Spleen (tissue), 11 donors: ENCODE data around the gene MGA. TPM values are rescaled to one million over a fixed set of nuclear protein-coding genes. Genes with fewer than 3 reads are reported as not detected.

ENCODE experiments used
- DNase-seq: peaks from one replicate; pipeline ENCODE4 v3.0.0-alpha.2; 2020
- H3K27ac ChIP-seq, 8 donors: fragments of 200-600 bp; sonication (generic) in 7 of 8; 1 replicate in 4 of 8; 2 replicates in 4 of 8; pipeline versions ENCODE4 v1.5.0 to v1.8.0; 2016 to 2021; ENCODE audit warnings: inconsistent platforms in 4 of 8, mild to moderate bottlenecking in 4 of 8, moderate library complexity in 1 of 8
- H3K27me3 ChIP-seq, 7 donors: fragments of 200-600 bp; sonication (generic) in 6 of 7; replicated peaks in 1 of 7; 1 replicate in 4 of 7; 2 replicates in 3 of 7; pipeline versions ENCODE4 v1.5.0 to v1.8.0; 2016 to 2021; ENCODE audit warnings: inconsistent platforms in 3 of 7, mild to moderate bottlenecking in 1 of 7
- H3K36me3 ChIP-seq, 6 donors: fragments of 200-600 bp; sonication (generic) in 5 of 6; 1 replicate in 4 of 6; 2 replicates in 2 of 6; pipeline versions ENCODE4 v1.5.0 to v1.8.0; 2016 to 2021; ENCODE audit warnings: inconsistent platforms in 2 of 6
- H3K4me1 ChIP-seq, 6 donors: fragments of 200-600 bp; sonication (generic) in 5 of 6; 1 replicate in 3 of 6; 2 replicates in 3 of 6; pipeline versions ENCODE4 v1.5.0 to v1.8.0; 2016 to 2021; ENCODE audit warnings: inconsistent platforms in 3 of 6
- H3K4me3 ChIP-seq, 8 donors: fragments of 200-600 bp; sonication (generic) in 7 of 8; 1 replicate in 4 of 8; 2 replicates in 4 of 8; pipeline versions ENCODE4 v1.5.0 to v1.8.0; 2016 to 2021; ENCODE audit warnings: inconsistent platforms in 4 of 8, mild to moderate bottlenecking in 4 of 8, moderate library complexity in 2 of 8
- H3K9me3 ChIP-seq, 8 donors: fragments of 200-600 bp; sonication (generic) in 7 of 8; 1 replicate in 4 of 8; 2 replicates in 4 of 8; pipeline versions ENCODE4 v1.5.0 to v1.8.0; 2016 to 2021; ENCODE audit warnings: inconsistent platforms in 4 of 8
- CTCF ChIP-seq, 11 experiments: fragments of 200-600 bp in 7 of 11; fragments of 450-650 bp in 4 of 11; sonication (generic) in 4 of 11; IDR thresholded peaks in 8 of 11; conservative IDR thresholded peaks in 3 of 11; 1 replicate in 7 of 11; 2 replicates in 4 of 11; pipeline versions ENCODE4 v1.4.0 to v1.8.0; 2016 to 2021; ENCODE audit warnings: antibody characterized with exemption in 11 of 11, inconsistent platforms in 4 of 11, mild to moderate bottlenecking in 1 of 11
- POLR2A ChIP-seq, 3 donors: fragments of 450-650 bp; IDR thresholded peaks; one replicate each; pipeline ENCODE4 v1.5.1; 2017; ENCODE audit warnings: antibody characterized with exemption in 3 of 3, mild to moderate bottlenecking in 1 of 3
- POLR2AphosphoS5 ChIP-seq, 3 donors: sonication (generic); formaldehyde crosslinking; IDR thresholded peaks; one replicate each; pipeline ENCODE4 v1.5.1; 2017; ENCODE audit warnings: antibody characterized with exemption in 3 of 3
- WGBS, 5 donors: extraction: QIAGEN DNeasy Blood & Tissue Kit in 3 of 5; methylation state at CpG; one replicate each; pipeline versions ENCODE4 v1.1.5 to v1.1.7; 2013 to 2018; 5-methylcytosine and 5-hydroxymethylcytosine counted together
- intact Hi-C: fragments of 100-400 bp; cut with DNase I; formaldehyde crosslinking; loops from one replicate; pipeline ENCODE4 v1.15.0; 2023; ENCODE audit warnings: low total_unique reads
- polyA plus RNA-seq, 3 donors: library from polyadenylated mRNA; stranded (reverse); fragments of 200-250 nt; gene quantifications; one replicate each; pipeline ENCODE4 v1.2.1, GENCODE V29; 2013
- total RNA-seq, 7 donors: library from RNA; depleted of rRNA in 3 of 7; stranded (reverse); fragments of >200 nt in 3 of 7; fragmentation: NEBNext Ultra II Directional in 4 of 7; extraction: Animal tissue kit (Norgen Biotek cat#: 25700) in 4 of 7; gene quantifications; one replicate each; pipeline versions ENCODE4 v1.1.0 to v1.2.1, GENCODE V29; 2016 to 2021
- donor health status: healthy with polysubstance abuse.
- donor health status: DM: no; HTN: no; CAD: no; lungs with moderate emphysema.
- donor health status: DM: no; HTN: no; CAD: no.
- donor health status: Bipolar disorder and iron deficiency.
- donor health status: healthy.
- donor health status: DM: no; HTN: no; CAD: no.
- donor health status: DM: yes; HTN: yes; CAD: no.

The MGA gene
- total and polyA plus RNA-seq, 10 donors = 2.7 to 67.7 (median 51.7) TPM

GRCh38 chr15:41690636-41691035, 30.4 kb downstream of the MGA start:
- peaks cover 3 to 75% (median 51%) of the 10 kb centered on the region in 6 donors for H3K4me1 ChIP-seq
- 32 to 64% (median 47%) methylated on average over 1 of the region's 1 CpG for WGBS, 5 donors
- TF ChIP-seq POLR2AphosphoS5 (IDR thresholded peaks at IDR 0.05) (no peak), POLR2A (IDR thresholded peaks at IDR 0.05) (no peak), CTCF (IDR thresholded peaks at IDR 0.05 in 8 of 11, conservative IDR thresholded peaks at IDR 0.05 in 3 of 11) (no peak)
- no peak for DNase-seq
- no peaks in the 10 kb centered on the region for H3K36me3 ChIP-seq
- H3K4me3 ChIP-seq = no peak overlapping the region
- no peaks in the 10 kb centered on the region for H3K9me3 ChIP-seq
- no peaks in the 10 kb centered on the region for H3K27me3 ChIP-seq
- H3K27ac ChIP-seq = no peak overlapping the region
- intact Hi-C loops = no loop called here

GRCh38 chr15:41691471-41691870, 31.3 kb downstream of the MGA start:
- TF ChIP-seq CTCF (IDR thresholded peaks at IDR 0.05 in 8 of 11, conservative IDR thresholded peaks at IDR 0.05 in 3 of 11) = no peak
- TF ChIP-seq POLR2AphosphoS5 (IDR thresholded peaks at IDR 0.05) = no peak
- no peak for TF ChIP-seq POLR2A (IDR thresholded peaks at IDR 0.05)
- Histone ChIP-seq H3K4me1 (peaks cover 7 to 83% (median 60%) of the 10 kb centered on the region in 6 donors), H3K9me3 (no peaks in the 10 kb centered on the region), H3K4me3 (no peak overlapping the region), H3K27me3 (no peaks in the 10 kb centered on the region), H3K27ac (peak overlapping the region in 3 of 8 donors; percentile 11 to 36 (median 19)), H3K36me3 (peaks cover 0 to 3% (median 0%) of the 10 kb centered on the region in 6 donors)
- intact Hi-C loops = no loop called here
- DNase-seq = no peak
- WGBS, 5 donors = 65 to 79% (median 72%) methylated on average over 2 of the region's 2 CpGs

DNA sequence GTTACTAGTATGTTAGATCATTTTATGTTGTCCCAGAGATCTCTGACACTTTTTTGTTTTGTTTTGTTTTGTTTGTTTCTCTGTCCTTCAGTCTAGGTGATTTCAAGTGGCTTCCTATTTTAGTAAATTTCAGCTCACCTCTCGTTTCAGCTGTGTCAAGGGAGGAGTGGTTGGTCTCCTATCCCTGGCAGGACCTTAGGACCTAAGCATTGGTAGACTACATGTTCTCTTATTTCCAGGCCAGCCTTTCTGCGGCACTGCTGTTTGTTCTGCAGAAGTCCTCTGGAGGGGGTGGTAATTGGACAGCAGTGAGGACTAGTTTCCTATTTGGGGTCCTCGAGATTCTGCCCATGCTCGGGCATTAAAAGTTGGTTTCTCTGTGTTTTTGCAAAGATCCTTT, 31.8 kb downstream of the MGA start:
- intact Hi-C loops = no loop called here
- WGBS, 5 donors = 56 to 77% (median 69%) methylated on average over 4 of the region's 4 CpGs

DNA sequence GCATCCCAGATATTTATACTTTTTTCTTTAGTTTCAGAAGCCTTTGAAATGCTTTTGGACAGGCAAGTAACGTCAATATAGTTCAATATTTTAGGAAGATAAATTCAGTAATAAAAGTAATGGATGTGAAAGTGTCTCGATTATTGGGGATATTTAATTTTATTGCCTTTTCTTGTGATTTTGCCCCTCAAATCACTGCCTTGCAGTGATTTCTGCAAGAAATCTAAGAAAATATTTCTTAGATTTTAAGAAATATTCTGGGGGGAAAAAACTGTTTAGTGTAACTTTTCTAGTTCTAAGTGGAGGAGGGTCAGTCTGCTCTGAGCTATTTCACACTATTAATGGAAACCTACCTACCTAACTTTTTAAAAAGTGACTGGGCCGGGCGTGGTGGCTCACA, 33.6 kb downstream of the MGA start:
- TF ChIP-seq POLR2A (IDR thresholded peaks at IDR 0.05) (no peak), POLR2AphosphoS5 (IDR thresholded peaks at IDR 0.05) (no peak), CTCF (IDR thresholded peaks at IDR 0.05 in 8 of 11, conservative IDR thresholded peaks at IDR 0.05 in 3 of 11) (no peak)
- H3K36me3 ChIP-seq = peaks cover 0 to 18% (median under 1%) of the 10 kb centered on the region in 6 donors

More for the DNA sequence above, 31.8 kb downstream of the MGA start:
- Histone ChIP-seq H3K4me1 (peaks cover 7 to 84% (median 64%) of the 10 kb centered on the region in 6 donors), H3K27ac (peak overlapping the region in 3 of 8 donors; percentile 11 to 36 (median 19)), H3K4me3 (no peak overlapping the region), H3K36me3 (peaks cover 0 to 9% (median 0%) of the 10 kb centered on the region in 6 donors), H3K27me3 (no peaks in the 10 kb centered on the region), H3K9me3 (no peaks in the 10 kb centered on the region)
- DNase-seq = no peak
- TF ChIP-seq POLR2AphosphoS5 (IDR thresholded peaks at IDR 0.05) (no peak), CTCF (IDR thresholded peaks at IDR 0.05 in 8 of 11, conservative IDR thresholded peaks at IDR 0.05 in 3 of 11) (no peak), POLR2A (IDR thresholded peaks at IDR 0.05) (no peak)

More for the DNA sequence above, 33.6 kb downstream of the MGA start:
- Histone ChIP-seq H3K4me3 (no peak overlapping the region), H3K9me3 (no peaks in the 10 kb centered on the region), H3K4me1 (peaks cover 7 to 89% (median 57%) of the 10 kb centered on the region in 6 donors), H3K27ac (no peak overlapping the region), H3K27me3 (no peaks in the 10 kb centered on the region)
- intact Hi-C loops = no loop called here
- 82 to 97% (median 92%) methylated on average over 4 of the region's 4 CpGs for WGBS, 5 donors
- no peak for DNase-seq
